DOHH2 (cell line): ENCODE results near the gene RBM24.

Experiments
- CTCF ChIP-seq: fragments of 200-600 bp; sonication (generic); IDR thresholded peaks from one replicate; pipeline ENCODE4 v1.5.1; 2014; ENCODE audit warnings: antibody characterized with exemption, mild to moderate bottlenecking, low read depth, low read length; ENCODE audit not compliant: poor library complexity, severe bottlenecking
- EZH2phosphoT487 ChIP-seq: fragments of 200-600 bp; sonication (generic); IDR thresholded peaks from 2 replicates; pipeline ENCODE4 v1.6.1; 2017; ENCODE audit warnings: borderline replicate concordance, mild to moderate bottlenecking, antibody characterized with exemption, low read length, moderate library complexity, mixed read lengths

DNA sequence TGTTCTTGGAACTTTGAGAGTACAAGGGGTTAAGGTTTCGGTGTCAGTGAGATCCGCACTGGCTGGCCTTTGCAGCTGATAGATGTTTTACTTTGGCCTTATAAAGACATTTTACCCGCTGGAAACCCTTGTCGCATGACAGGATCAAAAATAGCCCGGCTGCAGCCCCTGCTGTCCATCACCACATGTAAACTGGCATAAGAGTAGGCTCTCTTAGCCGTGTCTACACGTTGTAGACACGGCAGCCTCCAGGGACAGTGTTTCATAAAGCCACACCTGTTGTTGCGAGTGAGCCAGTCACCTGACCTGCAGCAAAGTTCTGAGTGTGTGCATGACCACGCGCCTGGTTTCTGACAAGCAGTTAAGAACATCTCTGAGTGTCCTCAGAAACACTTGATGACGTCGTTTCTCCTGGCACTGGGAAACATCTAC lies 8.5 kb downstream of the RBM24 start:
- no peak for TF ChIP-seq CTCF
- no peak for TF ChIP-seq EZH2phosphoT487
